ENCODE measurements around the gene CELF3. TPM values are rescaled to one million over a fixed set of nuclear protein-coding genes. Genes with fewer than 3 reads are reported as not detected.

CELF3 gene
- total RNA-seq, 1 donor = not detected

GRCh38 chr1:151703813-151704212, 12.8 kb downstream of the CELF3 start:
- H3K4me3 ChIP-seq (ENCODE audit: low read depth, low read length) = no peak overlapping the region
- TF ChIP-seq CTCF (IDR thresholded peaks at IDR 0.05; ENCODE audit: insufficient read depth, low read depth, low read length) = no peak
- no peak for DNase-seq (ENCODE audit: low read depth)

DNA sequence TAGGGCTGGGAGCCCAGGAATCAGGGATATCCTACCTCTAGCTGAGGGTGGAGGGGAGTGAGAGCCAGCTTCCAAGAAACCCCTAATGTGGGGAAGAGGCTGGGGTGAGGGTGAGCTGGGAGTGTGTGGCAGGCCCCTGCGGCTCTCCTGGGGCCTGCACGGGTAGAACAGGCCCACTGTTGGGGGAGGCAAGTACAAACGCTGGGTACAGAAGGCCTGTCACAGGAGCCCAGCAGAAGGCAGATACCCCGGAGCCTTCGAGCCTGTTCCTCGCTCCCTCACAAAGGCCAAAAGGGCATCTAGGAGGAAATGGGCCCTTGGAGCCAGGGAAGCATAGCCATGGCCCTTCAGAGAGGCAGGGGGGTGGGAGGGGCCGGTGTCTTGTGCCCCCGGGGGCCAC, 13.7 kb downstream of the CELF3 start:
- no peak for DNase-seq (ENCODE audit: low read depth)
- TF ChIP-seq CTCF (IDR thresholded peaks at IDR 0.05; ENCODE audit: insufficient read depth, low read depth, low read length) = no peak
- no peak overlapping the region for H3K4me3 ChIP-seq (ENCODE audit: low read depth, low read length)

- DNase-seq (ENCODE audit: low read depth) = no peak
- no peak overlapping the region for H3K4me3 ChIP-seq (ENCODE audit: low read depth, low read length)
- TF ChIP-seq CTCF (IDR thresholded peaks at IDR 0.05; ENCODE audit: insufficient read depth, low read depth, low read length) = no peak
Observed at GRCh38 chr1:151701515-151701914, 15.1 kb downstream of the CELF3 start.

GRCh38 chr1:151693057-151693651, 23.4 kb downstream of the CELF3 start:
- H3K4me3 ChIP-seq (ENCODE audit: low read depth, low read length) = no peak overlapping the region
- TF ChIP-seq CTCF (IDR thresholded peaks at IDR 0.05; ENCODE audit: insufficient read depth, low read depth, low read length) = peak; percentile 76
- peak; percentile 42 for DNase-seq (ENCODE audit: low read depth)

GRCh38 chr1:151692226-151692625, 24.4 kb downstream of the CELF3 start:
- no peak for DNase-seq (ENCODE audit: low read depth)
- no peak for TF ChIP-seq CTCF (IDR thresholded peaks at IDR 0.05; ENCODE audit: insufficient read depth, low read depth, low read length)
- no peak overlapping the region for H3K4me3 ChIP-seq (ENCODE audit: low read depth, low read length)

DNA sequence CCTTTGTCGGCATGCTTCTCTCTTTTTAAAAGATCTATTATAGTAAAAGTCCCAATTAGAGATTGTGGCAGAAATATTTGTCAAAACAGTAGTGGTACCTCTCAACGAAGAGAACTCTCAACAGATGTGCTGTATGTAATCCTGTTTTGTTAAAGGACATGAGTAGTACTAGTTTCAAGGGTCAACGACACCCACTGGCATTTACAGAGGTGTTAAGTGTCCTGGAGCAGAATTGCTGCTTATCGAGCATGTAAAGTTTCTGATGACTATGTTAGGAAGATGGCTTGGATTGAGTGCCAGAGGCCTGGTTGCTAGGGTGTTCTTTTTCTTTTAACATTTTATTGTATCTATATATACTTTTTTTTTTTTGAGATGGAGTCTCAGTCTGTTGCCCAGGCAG, 27.1 kb downstream of the CELF3 start:
- no peak for TF ChIP-seq CTCF (IDR thresholded peaks at IDR 0.05; ENCODE audit: insufficient read depth, low read depth, low read length)
- no peak overlapping the region for H3K4me3 ChIP-seq (ENCODE audit: low read depth, low read length)
- DNase-seq (ENCODE audit: low read depth) = no peak

DNA sequence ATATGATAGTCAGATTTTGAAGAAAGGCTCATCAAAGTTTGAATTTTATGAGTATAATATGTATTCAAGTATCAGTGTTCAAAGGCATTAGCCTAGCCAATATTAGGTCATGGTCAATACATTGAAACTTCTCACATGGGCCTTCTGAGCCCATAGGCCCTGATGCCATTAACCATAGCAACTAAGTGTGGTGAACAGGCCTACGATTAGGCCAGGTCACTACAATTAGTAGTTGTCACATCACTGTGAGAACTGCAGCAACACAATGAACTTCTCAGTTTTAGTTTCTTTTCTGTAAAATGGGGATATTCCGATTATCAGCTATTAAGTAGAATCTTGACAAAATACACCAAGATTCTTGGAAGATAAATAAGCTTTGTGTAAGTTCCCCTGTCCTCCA, 30.0 kb downstream of the CELF3 start:
- DNase-seq (ENCODE audit: low read depth) = no peak
- H3K4me3 ChIP-seq (ENCODE audit: low read depth, low read length) = no peak overlapping the region
- TF ChIP-seq CTCF (IDR thresholded peaks at IDR 0.05; ENCODE audit: insufficient read depth, low read depth, low read length) = no peak

All from fibroblast of villous mesenchyme (primary cell).